ENCODE results near the gene COA1.

DNA sequence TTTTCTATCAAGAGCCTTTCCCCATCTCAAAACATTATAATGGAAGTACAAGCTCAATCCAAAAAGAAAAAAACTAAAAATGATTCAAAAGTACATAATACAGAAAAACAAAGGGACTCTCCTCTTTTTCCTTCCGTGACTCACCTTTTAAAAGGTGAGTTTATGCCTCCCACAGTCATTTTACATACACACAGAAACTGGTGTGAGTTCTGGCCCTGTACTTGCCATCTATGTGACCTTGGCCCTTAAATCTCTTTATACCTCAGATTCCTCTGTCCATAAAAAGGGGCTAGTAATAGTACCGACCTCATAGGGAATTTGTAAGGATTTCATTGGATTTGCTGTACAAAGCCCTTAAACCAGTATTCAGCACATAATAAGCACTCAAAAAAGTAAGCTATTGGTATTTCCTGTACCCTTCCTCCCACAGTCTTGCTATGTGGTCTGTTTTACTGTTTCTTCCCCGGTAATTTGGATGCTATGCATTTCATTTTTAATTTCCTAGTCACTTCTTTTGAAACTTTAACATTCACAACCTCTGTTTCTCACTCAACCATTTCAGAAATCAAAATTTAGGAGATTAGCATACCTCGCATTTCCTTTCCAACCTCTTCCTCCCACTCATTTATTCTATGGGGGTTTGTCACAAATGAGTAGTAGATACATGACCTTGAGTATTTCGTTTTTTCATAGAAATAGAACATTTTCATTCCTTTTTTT lies 107.4 kb downstream of the COA1 start:
- TF ChIP-seq, protein P1, sequence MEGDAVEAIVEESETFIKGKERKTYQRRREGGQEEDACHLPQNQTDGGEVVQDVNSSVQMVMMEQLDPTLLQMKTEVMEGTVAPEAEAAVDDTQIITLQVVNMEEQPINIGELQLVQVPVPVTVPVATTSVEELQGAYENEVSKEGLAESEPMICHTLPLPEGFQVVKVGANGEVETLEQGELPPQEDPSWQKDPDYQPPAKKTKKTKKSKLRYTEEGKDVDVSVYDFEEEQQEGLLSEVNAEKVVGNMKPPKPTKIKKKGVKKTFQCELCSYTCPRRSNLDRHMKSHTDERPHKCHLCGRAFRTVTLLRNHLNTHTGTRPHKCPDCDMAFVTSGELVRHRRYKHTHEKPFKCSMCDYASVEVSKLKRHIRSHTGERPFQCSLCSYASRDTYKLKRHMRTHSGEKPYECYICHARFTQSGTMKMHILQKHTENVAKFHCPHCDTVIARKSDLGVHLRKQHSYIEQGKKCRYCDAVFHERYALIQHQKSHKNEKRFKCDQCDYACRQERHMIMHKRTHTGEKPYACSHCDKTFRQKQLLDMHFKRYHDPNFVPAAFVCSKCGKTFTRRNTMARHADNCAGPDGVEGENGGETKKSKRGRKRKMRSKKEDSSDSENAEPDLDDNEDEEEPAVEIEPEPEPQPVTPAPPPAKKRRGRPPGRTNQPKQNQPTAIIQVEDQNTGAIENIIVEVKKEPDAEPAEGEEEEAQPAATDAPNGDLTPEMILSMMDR (IDR thresholded peaks at IDR 0.05): no peak
- no peak for TF ChIP-seq EP300 (IDR thresholded peaks at IDR 0.05)
- TF ChIP-seq POLR2A (IDR thresholded peaks at IDR 0.05): no peak

Data from ovary (tissue), 3 donors.